Hindlimb muscle (tissue), 1 donor: Measurements from ENCODE around the gene SWAP70. TPM values are rescaled to one million over a fixed set of nuclear protein-coding genes. Genes with fewer than 3 reads are reported as not detected.
"Not testable (repeated sequence)": the region's sequence is repeated elsewhere in the genome, so short reads cannot be mapped to it uniquely, and the experiment has no call there.

Source experiments
- DNase-seq: peaks from one replicate; pipeline ENCODE4 v3.0.0-alpha.2; 2013
- polyA plus RNA-seq: library from polyadenylated mRNA; unstranded; fragments of 120-200 nt; gene quantifications from one replicate; pipeline ENCODE4 v1.2.1, GENCODE V29; 2013; ENCODE audit not compliant: insufficient read length

The SWAP70 gene
- polyA plus RNA-seq, 1 donor = 14.6 TPM

DNA sequence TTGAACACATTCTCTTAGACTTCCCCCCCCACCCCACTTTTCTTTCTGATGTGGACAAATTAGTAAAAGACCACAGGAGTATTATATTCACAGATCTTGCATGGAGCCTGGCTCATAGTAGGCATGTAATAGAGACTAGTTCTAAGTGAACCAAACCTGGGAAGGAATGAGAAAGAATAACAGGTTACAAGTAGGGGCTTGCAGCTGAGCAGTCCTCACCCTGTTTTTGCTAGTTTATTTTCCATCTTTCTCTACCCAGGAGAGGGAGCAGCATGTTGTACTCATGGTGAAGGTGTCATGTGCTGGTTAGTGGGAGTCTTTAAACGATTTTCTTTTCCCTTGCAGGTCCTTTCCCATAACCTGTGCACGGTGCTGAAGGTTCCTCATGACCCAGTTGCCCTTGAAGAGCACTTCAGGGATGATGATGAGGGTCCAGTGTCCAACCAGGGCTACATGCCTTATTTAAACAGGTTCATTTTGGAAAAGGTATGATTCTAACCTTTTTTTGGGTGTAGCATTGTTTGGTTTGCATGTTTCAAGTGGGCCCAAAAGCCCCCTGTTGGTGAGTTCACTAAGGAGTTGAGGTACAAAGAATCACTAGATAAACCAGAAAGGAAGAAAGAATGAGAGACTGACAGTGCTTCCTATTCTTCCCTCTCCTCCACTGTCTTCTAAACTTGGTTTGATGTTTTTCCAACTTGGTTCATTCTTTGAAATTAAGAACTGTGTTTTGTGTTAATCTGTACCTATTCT is 30.1 kb downstream of the SWAP70 start:
- no peak for DNase-seq

DNA sequence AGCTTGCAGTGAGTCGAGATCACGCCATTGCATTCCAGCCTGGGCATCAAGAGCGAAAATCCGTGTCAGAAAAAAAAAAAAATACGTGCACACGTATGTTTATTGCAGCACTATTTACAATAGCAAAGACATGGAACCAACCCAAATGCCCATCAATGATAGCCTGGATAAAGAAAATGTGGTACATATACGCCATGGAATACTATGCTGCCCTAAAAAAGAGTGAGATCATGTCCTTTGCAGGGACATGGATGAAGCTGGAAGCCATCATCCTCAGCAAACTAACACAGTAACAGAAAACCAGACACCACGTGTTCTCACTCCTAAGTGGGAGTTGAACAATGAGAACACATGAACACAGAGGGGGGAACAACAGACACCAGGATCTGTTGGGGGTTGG is 31.4 kb downstream of the SWAP70 start:
- DNase-seq = not testable (repeated sequence)

DNA sequence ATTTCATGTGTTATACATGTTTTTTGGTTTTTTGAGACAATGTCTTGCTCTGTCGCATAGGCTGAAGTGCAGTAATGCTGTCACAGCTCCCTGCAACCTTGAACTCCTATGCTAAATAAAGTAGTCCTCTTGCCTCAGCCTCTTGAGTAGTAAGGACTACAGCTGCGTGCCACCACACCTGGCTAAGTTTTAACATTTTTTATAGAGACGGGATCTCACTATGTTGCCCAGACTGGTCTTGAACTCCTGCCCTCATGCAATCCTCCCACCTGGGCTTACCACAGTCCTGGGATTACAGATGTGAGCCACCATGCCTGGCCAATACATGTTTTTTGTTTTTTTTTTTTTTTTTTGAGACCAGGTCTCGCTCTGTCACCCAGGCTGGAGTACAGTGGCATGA is 33.9 kb downstream of the SWAP70 start:
- DNase-seq = no peak

DNA sequence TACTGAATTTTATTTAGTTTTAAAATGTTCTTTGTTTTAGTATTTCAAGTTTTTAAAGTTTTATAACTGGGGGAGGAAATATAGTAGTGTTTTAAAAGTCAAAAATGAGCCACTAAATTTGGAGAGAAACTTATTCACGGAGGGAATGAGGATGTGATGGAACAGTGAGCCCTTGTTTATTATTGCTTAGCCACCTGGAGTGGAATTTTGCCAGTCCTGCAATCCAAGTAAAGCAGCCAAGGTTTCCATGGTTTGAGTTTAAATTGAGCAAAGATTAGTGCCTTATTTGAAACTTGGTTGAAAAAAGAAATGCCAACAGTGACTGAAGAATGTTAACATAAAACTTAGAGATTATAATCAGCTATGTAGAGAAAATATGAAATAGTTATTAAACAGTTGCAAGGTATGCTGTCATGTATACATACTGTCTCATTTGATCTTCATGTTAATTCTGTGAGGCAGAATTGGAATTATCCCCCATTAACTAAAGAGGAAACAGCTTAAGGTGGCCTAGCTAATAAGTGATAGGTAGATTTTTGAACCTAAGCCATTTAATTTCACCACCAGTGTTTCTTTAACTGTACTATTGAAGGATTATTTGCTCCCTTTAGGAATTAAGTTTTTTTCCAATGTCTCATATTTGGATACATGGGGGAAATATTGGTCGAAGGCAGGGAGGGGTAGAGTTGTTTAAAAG is 36.4 kb downstream of the SWAP70 start:
- peak; percentile 73 for DNase-seq

DNA sequence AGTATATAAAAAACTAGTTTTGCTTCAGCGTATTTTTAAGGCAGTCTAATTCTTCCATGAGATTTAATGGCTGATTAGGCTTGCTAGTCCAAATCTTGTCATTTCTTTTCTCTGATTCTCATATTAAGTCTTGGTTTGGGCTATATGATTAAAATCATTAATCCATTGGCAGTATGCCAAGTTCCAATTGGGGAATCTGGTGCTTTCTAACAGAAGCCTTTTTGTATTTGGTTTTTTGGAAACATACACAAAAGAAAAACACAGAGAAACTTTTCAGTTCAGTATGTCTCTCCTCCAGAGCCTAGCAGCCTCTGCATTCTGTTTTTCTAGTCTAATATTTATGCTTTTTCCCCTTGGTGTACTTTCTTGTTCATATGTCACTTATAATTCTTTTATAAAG is 37.9 kb downstream of the SWAP70 start:
- no peak for DNase-seq

DNA sequence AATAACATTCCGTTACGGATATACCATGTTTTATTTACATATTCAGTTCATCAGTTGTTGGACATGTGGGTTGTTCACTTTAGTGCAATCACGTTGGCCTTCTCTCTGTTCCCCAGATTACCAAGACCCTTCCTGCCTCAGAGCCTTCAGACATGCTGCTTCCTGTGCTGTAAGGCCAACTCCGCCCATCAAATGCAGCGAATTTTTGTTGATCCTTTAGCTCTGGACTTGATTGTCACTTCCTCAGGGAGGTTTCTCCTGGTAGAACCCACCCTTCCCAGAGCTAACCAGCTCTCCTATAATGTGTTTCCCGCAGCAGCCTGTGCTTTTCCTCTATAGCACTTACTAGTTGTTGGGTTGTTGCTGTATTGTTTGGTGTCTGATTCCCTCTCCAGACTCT is 39.4 kb downstream of the SWAP70 start:
- no peak for DNase-seq

DNA sequence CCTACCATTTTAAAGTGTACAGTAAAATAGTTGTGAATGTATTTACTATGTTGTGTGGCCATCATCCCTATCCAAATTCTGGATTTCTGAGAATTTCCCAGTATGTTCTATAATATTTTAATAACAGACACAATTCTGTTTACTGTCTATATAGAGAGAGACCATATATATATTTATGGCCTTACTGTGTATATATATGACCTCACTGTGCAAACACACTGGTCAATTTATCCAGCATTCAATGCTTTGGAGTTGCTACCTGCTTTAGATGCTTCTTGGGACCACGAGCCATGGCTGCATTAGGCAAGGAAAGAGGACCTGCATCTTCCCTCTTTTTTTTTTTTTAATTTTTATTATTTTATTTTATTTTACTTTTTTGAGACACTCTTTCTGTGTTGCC is 40.2 kb downstream of the SWAP70 start:
- DNase-seq = no peak

DNA sequence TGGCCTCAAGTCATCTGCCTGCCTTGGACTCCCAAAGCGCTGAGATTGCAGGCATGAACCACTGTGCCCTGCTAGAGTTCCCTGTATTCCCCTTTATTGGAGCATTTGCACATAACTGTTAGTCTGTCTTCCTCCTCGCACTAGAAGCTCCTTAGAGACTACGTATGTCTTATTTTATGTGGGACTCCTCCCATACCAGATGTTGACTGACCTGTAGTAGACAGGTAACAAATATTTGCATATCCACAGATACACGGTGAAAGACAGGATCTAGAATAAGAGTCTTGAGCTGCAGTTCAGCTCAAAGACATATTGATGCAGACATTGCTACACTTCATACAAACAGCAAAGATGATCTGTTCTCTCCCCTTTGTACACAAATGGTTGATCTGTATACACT is 40.7 kb downstream of the SWAP70 start:
- DNase-seq = no peak

DNA sequence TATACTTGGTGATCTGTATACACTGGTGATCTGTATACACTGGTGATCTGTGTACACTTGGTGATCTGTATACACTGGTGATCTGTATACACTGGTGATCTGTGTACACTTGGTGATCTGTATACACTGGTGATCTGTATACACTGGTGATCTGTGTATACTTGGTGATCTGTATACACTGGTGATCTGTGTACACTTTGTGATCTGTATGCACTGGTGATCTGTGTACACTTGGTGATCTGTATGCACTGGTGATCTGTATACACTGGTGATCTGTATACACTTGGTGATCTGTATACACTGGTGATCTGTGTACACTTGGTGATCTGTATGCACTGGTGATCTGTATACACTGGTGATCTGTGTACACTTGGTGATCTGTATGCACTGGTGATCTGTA is 41.5 kb downstream of the SWAP70 start:
- not testable (repeated sequence) for DNase-seq

DNA sequence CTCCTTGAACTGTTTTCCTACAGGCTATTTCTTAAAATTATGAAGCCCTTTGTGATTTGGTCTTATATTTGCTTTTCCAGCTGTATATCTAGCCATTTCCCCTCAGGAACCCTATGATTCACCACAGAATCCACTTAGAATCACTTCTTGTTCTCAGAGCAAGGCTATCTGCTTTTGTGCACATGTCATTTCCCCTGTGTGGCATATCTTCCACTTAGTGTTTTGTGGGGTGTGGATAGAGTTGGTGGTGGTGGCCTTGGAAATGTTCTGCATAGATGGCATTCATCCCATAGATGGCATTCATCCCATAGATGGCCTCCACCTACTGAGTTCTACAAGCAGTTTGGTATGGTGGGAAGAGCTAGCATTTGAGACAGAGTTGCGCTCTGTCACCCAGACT is 44.7 kb downstream of the SWAP70 start:
- DNase-seq = no peak

DNA sequence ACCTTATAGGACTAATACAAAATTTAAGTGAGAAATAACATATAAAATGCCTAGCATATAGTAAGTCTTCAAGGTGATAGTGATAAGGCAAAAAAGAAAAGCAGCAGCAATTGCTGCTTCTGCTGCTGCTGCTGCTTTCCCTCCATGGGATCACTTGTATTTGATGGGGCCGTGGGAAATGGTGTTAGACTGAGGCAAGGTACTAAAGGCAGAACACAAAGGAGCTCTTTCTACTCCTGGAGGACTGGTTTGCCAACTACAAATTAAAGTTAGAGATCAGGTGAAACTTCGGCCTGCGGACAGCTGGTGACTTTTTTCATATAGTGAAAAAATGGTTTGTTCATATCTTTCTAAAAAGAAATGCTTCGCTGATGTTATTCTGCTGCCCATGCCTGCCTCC is 46.3 kb downstream of the SWAP70 start:
- DNase-seq = no peak

DNA sequence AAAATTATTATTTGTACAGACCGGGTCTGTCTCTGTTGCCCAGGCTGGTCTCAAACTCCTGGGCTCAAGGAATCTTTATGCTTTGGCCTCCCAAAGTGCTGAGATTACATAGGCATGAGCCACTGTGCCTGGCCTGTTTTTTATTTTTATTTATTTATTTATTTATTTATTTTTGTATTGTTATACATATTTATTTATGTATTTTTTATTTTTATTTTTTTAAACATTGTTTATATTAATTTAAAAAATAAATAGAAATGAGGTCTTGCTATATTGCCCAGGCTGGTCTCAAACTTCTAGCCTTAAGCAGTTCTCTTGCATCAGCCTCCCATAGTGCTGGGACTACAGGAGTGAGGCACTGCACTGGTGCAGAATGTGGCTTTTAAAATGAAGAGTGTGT is 47.0 kb downstream of the SWAP70 start:
- DNase-seq = no peak

DNA sequence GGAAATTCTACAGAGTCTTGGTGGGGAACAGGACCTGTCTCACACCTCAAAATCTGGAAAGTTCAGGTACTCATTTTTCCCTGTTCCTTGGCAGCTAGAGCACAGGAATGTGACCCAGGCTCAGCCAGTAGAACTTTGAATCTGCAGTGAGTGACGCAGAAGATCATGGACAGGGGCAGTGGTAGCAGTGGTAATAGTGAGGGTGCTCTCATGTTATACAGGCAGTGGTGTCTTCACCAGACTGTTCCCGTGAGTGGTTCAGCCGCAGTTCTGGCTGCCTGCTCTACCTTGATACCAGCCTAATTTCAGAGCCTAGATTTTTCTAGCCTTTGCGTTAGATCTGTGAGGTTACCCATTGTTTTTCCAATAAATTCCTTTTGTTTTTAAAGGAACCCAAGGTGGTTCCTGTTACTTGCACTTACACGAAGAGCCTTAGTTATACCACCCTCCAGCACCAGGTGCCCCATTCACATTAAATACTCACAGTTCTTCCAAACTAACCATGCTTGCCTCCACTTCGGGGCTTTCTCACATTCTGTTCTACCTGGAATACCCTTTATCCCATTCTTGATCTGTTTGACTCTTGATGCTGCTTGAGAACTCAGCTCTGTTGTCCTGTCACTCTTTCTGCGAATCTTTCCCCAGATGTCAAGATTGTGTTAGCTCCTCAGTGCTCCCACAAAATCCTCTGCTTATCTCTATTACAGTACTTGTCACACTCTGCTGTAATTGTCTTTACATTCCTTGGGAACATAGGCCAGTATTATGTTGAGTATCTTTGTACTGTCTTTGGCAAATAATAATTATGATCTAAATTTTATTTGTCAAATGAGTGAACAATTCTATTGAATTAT is 47.8 kb downstream of the SWAP70 start:
- no peak for DNase-seq

DNA sequence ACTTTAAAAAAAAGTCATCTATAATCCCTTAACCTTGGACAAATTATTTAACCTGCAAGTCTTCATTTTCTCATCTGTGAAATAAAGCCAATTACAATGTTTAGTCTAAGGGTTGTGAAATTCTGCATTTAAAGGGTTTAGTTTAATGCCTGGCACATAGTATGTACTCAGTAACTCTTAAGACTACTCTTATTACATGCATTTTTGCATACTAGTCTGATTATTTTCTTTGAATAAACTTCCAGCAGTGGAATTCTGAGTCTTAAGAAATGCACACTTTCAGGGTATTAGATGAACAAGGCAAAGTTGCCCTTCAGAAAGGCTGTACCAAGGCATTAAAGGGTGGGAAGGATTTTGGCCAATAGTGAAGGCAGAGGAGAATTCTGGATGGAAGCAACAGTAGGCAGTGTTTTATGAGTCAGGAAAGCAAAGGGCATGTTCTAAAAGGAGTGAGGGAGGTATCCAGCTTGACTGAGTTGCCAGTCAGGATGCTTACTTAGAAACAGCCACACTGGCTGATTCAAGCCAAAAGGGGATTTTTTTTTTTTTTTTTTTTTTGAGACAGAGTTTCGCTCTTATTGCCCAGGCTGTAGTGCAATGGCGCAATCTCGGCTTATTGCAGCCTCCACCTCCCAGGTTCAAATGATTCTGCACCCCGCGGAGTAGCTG is 50.5 kb downstream of the SWAP70 start:
- DNase-seq = no peak

DNA sequence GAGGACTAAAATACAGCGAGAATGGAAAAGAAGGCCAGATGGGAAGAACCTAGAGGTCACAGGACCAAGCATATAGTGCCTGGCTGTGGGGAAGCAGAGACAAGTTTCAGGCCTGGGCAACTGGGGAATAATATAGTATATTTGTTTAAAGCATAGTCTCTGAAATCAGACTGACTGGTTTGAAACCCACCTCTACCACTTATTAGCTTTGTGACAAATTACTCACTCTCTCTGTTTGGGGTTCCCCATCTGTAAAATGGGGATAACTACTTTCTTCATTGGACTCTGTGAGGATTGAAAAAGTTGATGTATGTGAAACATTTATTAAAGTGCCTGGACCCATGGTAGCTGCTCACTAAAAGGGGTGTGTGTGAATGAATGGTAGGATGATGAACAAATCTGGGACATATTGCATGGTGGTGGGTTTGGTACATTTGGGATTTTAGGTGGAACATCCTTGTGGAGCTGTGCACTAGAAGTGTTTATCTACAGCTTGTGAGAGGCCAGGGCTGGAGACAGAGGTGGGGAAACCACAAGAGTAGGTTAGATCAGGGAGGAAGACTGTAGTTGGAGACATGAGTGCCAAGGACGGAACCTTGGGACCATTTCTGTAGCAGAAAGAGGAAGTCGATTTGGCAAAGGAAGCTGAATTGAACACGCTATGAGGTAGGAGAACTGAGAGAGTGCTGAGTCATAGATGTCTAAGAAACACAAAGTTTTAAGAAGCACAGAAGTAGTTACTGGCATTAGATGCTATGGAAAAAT is 52.6 kb downstream of the SWAP70 start:
- DNase-seq = peak; percentile 65

DNA sequence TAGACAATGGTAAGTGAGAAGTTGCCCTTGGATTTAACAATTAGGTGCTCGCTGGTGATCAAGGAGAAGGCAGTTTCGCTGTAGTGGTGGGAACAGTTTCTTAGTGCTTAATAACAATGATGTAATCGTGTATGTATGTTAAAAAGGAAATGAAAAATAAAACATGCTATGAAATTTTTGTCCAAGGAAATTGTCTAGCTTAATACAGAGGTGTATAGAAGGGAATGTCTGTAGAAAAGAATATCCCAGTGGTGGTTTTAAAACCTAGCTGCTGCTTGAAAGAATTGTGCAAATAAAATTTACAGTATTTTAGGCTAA is 53.1 kb downstream of the SWAP70 start:
- DNase-seq = no peak

DNA sequence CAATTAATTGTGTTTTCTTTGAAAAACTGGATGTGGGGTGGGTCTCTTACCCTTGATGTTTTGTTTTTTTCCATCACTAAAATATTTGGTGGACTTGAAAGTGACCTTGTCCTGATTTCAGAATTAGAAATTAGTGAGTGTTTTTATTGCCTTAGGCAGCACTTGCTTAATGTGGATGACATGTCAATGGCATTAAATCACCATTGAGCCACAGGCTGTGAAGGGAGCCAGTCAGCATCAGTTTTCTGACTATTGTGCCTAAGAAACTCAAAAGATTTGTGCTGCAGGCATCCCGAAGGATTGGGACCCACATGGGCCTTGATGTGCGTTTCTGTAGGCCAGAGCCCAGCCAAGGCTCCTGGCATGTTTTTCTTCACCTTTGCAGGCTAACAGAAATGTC is 53.8 kb downstream of the SWAP70 start:
- DNase-seq = no peak

DNA sequence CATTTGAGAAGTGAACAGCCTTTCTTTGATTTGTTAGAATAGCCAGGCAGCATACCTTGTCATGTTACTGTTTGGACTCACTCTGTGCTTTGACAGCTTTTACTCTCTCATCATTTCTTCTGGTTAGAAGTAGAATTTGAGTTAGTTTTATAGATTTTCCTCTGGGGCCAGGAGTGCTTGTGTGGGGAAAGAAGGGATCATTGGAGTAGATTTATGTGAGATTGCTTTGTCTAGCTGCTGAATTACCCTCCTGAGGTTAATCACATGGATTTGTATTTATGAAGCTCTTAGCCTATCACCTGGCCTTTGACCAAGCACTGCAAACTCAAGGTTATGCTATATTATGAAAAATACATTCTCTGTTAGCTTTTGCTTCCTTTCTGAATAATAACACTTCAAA is 54.3 kb downstream of the SWAP70 start:
- no peak for DNase-seq

DNA sequence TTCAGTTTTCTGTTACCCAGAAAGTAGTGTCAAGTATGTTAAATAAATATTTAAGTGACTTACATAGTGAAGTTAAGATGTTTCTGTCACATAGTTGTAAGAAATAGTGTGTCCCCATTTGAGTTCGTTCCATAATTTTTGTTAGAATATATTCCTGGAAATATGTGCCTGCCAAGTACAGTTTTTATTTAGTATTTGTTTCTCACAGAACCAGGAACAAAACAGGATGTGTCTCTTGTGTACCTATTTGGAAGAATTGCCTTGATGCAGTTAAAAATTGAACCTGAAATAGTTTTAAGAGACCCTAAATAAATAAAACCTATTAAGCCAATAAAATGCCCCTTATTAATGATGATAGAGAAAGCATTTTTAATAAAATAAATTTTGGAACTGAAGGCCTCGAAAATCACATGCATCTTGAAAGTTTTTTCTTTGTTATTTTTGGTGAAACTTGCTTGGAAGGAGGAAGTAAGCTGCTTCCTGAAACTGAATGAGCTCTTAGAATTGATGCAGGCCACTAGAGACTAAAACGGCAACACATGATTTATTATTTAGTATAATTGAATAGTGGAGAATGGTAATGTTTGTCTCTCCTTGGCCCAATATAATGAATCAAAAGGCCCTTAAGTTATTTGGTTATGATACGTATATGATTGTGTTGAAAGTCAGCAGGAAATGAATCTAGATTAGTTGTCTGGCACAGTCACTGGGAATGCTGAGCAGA is 55.9 kb downstream of the SWAP70 start:
- DNase-seq = no peak

DNA sequence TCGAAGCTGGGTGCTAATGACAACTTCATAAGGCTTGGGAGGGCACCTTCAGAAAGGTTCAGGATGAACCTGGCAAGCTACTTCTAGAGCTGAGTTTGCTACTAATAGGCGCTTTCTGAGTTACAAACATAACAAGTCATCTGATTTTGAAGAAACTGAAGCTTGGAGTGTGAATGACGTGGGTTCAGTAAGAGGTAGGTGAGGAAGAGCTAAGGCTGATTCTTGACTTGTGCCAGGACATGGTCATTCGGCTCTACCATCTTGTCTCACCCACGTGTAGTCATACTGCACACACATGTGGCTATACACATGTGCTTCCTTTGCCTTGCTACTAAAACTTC is 56.4 kb downstream of the SWAP70 start:
- no peak for DNase-seq

DNA sequence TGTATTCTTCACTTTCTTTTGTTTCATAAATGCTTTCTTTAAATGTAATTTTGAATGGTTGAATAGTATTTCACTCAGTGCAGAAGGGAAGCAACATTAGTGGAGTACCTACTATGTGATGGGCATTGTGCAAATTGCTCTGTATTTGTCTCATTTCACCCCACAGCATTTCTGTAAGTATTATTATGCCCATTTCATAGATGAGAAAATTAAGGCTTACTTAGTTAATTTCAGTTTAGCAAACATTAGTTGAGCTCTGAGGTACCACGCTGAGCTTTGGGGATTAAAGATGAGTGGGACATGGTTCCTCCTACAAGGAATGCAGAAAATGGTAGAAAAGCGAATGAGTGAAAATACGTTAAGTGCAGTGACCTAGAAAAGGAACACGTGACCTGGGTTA is 58.1 kb downstream of the SWAP70 start:
- no peak for DNase-seq

DNA sequence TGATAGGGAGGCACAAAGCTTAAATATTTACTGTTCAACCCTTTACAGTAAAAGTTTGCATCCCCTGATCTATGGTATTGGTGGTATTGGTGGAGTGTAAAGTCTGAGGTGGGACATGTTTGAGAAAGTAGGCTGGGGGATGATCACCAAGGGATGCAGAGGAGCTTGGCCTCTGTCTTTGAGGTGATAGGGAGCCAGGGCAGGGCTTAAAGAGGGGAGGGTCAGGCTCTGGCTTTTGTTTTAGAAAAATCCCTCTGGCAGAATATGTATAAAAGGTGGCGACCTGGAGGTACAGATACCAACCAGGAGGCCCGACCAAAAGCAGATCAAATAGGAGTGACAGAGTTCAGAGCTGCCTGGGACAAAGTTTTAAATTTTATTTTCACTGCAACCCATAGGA is 59.0 kb downstream of the SWAP70 start:
- no peak for DNase-seq
